ENCODE measurements around the gene XAB2. TPM values are rescaled to one million over a fixed set of nuclear protein-coding genes. Genes with fewer than 3 reads are reported as not detected.
"Not testable (repeated sequence)": the region's sequence is repeated elsewhere in the genome, so short reads cannot be mapped to it uniquely, and the experiment has no call there.

XAB2 gene
- total RNA-seq, 2 experiments from 2014 or later: 45.9 to 48.3 TPM

- H3K9me3 Mint-ChIP-seq (ENCODE audit: low read depth): no peaks in the 10 kb centered on the region
- no peak for DNase-seq
- no peaks in the 10 kb centered on the region for H3K27me3 Mint-ChIP-seq
- peaks cover 8% of the 10 kb centered on the region for H3K4me1 Mint-ChIP-seq
- ChIA-PET CTCF (interaction anchor here (0.7 to 1.4 kb wide), 5 partner anchors 33 to 221 kb away, joined by 3 to 5 read pairs (median 3); partner anchors contain the start of gene TRAPPC5), POLR2A (interaction anchor here (0.7 kb wide), 1 partner anchor 707 kb away, joined by 8 read pairs; no protein-coding TSS in a partner anchor)
- no peak overlapping the region for H3K4me3 Mint-ChIP-seq
- intact Hi-C loops (cut with DNase I, micrococcal nuclease): no loop called here
- no peak overlapping the region for H3K27ac Mint-ChIP-seq
- ATAC-seq: no peak
- H3K36me3 Mint-ChIP-seq (ENCODE audit: low read depth): peaks cover 4% of the 10 kb centered on the region
Observed at GRCh38 chr19:7648265-7649014, 19.1 kb upstream of the XAB2 start.

- peaks cover 2% of the 10 kb centered on the region for H3K4me1 Mint-ChIP-seq
- H3K27me3 Mint-ChIP-seq: no peaks in the 10 kb centered on the region
- H3K9me3 Mint-ChIP-seq (ENCODE audit: low read depth): no peaks in the 10 kb centered on the region
- no peak overlapping the region for H3K27ac Mint-ChIP-seq
- H3K4me3 Mint-ChIP-seq: no peak overlapping the region
- ATAC-seq: no peak
- no peak for DNase-seq
- CTCF ChIA-PET: no interaction called here
- POLR2A ChIA-PET: no interaction called here
- peaks cover 4% of the 10 kb centered on the region for H3K36me3 Mint-ChIP-seq (ENCODE audit: low read depth)
- intact Hi-C loops (cut with DNase I, micrococcal nuclease): no loop called here
Observed at GRCh38 chr19:7647156-7647555, 17.8 kb upstream of the XAB2 start.

GRCh38 chr19:7646426-7646700 lies 17.0 kb upstream of the XAB2 start:
- H3K36me3 Mint-ChIP-seq (ENCODE audit: low read depth): peaks cover 4% of the 10 kb centered on the region
- CTCF ChIA-PET: no interaction called here
- ATAC-seq: no peak
- no peak overlapping the region for H3K27ac Mint-ChIP-seq
- POLR2A ChIA-PET: no interaction called here
- no peaks in the 10 kb centered on the region for H3K27me3 Mint-ChIP-seq
- H3K4me3 Mint-ChIP-seq: no peak overlapping the region
- H3K9me3 Mint-ChIP-seq (ENCODE audit: low read depth): no peaks in the 10 kb centered on the region
- DNase-seq: no peak
- no peaks in the 10 kb centered on the region for H3K4me1 Mint-ChIP-seq
- intact Hi-C loops (cut with DNase I, micrococcal nuclease): no loop called here

- H3K27me3 Mint-ChIP-seq: no peaks in the 10 kb centered on the region
- no peaks in the 10 kb centered on the region for H3K4me1 Mint-ChIP-seq
- no peaks in the 10 kb centered on the region for H3K9me3 Mint-ChIP-seq (ENCODE audit: low read depth)
- CTCF ChIA-PET: interaction anchor here (0.6 kb wide), 1 partner anchor 339 kb away, joined by 4 read pairs; no protein-coding TSS in a partner anchor
- no peak for DNase-seq
- H3K27ac Mint-ChIP-seq: no peak overlapping the region
- intact Hi-C loops (cut with DNase I, micrococcal nuclease): no loop called here
- H3K36me3 Mint-ChIP-seq (ENCODE audit: low read depth): peaks cover 4% of the 10 kb centered on the region
- ATAC-seq: no peak
- POLR2A ChIA-PET: no interaction called here
- no peak overlapping the region for H3K4me3 Mint-ChIP-seq
Observed at GRCh38 chr19:7645656-7646425, 16.5 kb upstream of the XAB2 start.

GRCh38 chr19:7645163-7645562 lies 15.8 kb upstream of the XAB2 start:
- peaks cover 6% of the 10 kb centered on the region for H3K36me3 Mint-ChIP-seq (ENCODE audit: low read depth)
- peaks cover 2% of the 10 kb centered on the region for H3K9me3 Mint-ChIP-seq (ENCODE audit: low read depth)
- CTCF ChIA-PET: interaction anchor here (0.6 kb wide), 1 partner anchor 339 kb away, joined by 4 read pairs; no protein-coding TSS in a partner anchor
- H3K4me3 Mint-ChIP-seq: no peak overlapping the region
- DNase-seq (no peak), ATAC-seq (no peak)
- intact Hi-C loops (cut with DNase I, micrococcal nuclease): no loop called here
- no peaks in the 10 kb centered on the region for H3K27me3 Mint-ChIP-seq
- no peak overlapping the region for H3K27ac Mint-ChIP-seq
- H3K4me1 Mint-ChIP-seq: no peaks in the 10 kb centered on the region
- POLR2A ChIA-PET: interaction anchor here (0.9 kb wide), 1 partner anchor 186 kb away, joined by 3 read pairs; no protein-coding TSS in a partner anchor

- H3K27me3 Mint-ChIP-seq: no peaks in the 10 kb centered on the region
- H3K9me3 Mint-ChIP-seq (ENCODE audit: low read depth): peaks cover 7% of the 10 kb centered on the region
- DNase-seq: no peak
- no peak overlapping the region for H3K27ac Mint-ChIP-seq
- POLR2A ChIA-PET: interaction anchor here (0.9 kb wide), 1 partner anchor 187 kb away, joined by 3 read pairs; no protein-coding TSS in a partner anchor
- CTCF ChIA-PET: no interaction called here
- ATAC-seq: no peak
- H3K4me1 Mint-ChIP-seq: peaks cover 4% of the 10 kb centered on the region
- no peak overlapping the region for H3K4me3 Mint-ChIP-seq
- intact Hi-C loops (cut with DNase I, micrococcal nuclease): no loop called here
- H3K36me3 Mint-ChIP-seq (ENCODE audit: low read depth): peaks cover 13% of the 10 kb centered on the region
Observed at GRCh38 chr19:7644550-7644877, 15.2 kb upstream of the XAB2 start.

GRCh38 chr19:7643629-7644549 lies 14.5 kb upstream of the XAB2 start:
- H3K27ac Mint-ChIP-seq; H3K4me3 Mint-ChIP-seq; H3K9me3 Mint-ChIP-seq (ENCODE audit: low read depth); intact Hi-C loops (cut with DNase I, micrococcal nuclease); H3K27me3 Mint-ChIP-seq; H3K4me1 Mint-ChIP-seq: not testable (repeated sequence)
- DNase-seq: peak; percentile 62
- peak; percentile 50 for ATAC-seq
- H3K36me3 Mint-ChIP-seq (ENCODE audit: low read depth): peaks cover 14% of the 10 kb centered on the region
- POLR2A ChIA-PET: interaction anchor here (0.9 kb wide), 1 partner anchor 187 kb away, joined by 3 read pairs; no protein-coding TSS in a partner anchor
- CTCF ChIA-PET: interaction anchor here (0.6 kb wide), 1 partner anchor 10 kb away, joined by 3 read pairs; no protein-coding TSS in a partner anchor

GRCh38 chr19:7643031-7643415 lies 13.7 kb upstream of the XAB2 start:
- intact Hi-C loops (cut with DNase I, micrococcal nuclease): no loop called here
- Mint-ChIP-seq H3K36me3 (ENCODE audit: low read depth) (peaks cover 16% of the 10 kb centered on the region), H3K4me3 (no peak overlapping the region), H3K4me1 (peaks cover 10% of the 10 kb centered on the region), H3K9me3 (ENCODE audit: low read depth) (peaks cover 7% of the 10 kb centered on the region), H3K27ac (no peak overlapping the region), H3K27me3 (no peaks in the 10 kb centered on the region)
- no peak for ATAC-seq
- ChIA-PET CTCF (interaction anchor here (0.7 kb wide), 1 partner anchor 38 kb away, joined by 3 read pairs; the partner anchor contains the start of gene TRAPPC5), POLR2A (interaction anchor here (0.6 kb wide), 1 partner anchor 138 kb away, joined by 6 read pairs; no protein-coding TSS in a partner anchor)
- no peak for DNase-seq

GRCh38 chr19:7642295-7643030 lies 13.1 kb upstream of the XAB2 start:
- DNase-seq (no peak), ATAC-seq (no peak)
- Mint-ChIP-seq H3K4me1 (peaks cover 14% of the 10 kb centered on the region), H3K4me3 (no peak overlapping the region), H3K27ac (no peak overlapping the region), H3K36me3 (ENCODE audit: low read depth) (peaks cover 16% of the 10 kb centered on the region), H3K27me3 (no peaks in the 10 kb centered on the region), H3K9me3 (ENCODE audit: low read depth) (peaks cover 7% of the 10 kb centered on the region)
- CTCF ChIA-PET: interaction anchor here (0.7 to 1.6 kb wide), 2 partner anchors 38 kb away, joined by 3 read pairs; partner anchors contain the start of gene TRAPPC5
- POLR2A ChIA-PET: interaction anchor here (0.6 kb wide), 1 partner anchor 138 kb away, joined by 6 read pairs; no protein-coding TSS in a partner anchor
- intact Hi-C loops (cut with DNase I, micrococcal nuclease): no loop called here

GRCh38 chr19:7641290-7642276 lies 12.2 kb upstream of the XAB2 start:
- ChIA-PET POLR2A (no interaction called here), CTCF (interaction anchor here (0.6 to 1.6 kb wide), 3 partner anchors 39 to 319 kb away, joined by 3 read pairs; partner anchors contain the start of gene TRAPPC5)
- Mint-ChIP-seq H3K36me3 (ENCODE audit: low read depth) (peaks cover 16% of the 10 kb centered on the region), H3K4me1 (peaks cover 16% of the 10 kb centered on the region), H3K4me3 (no peak overlapping the region), H3K27ac (no peak overlapping the region), H3K9me3 (ENCODE audit: low read depth) (peaks cover 7% of the 10 kb centered on the region), H3K27me3 (no peaks in the 10 kb centered on the region)
- intact Hi-C loops (cut with DNase I, micrococcal nuclease): no loop called here
- ATAC-seq: no peak
- no peak for DNase-seq
